ENCODE measurements around the gene SPON2.

DNA sequence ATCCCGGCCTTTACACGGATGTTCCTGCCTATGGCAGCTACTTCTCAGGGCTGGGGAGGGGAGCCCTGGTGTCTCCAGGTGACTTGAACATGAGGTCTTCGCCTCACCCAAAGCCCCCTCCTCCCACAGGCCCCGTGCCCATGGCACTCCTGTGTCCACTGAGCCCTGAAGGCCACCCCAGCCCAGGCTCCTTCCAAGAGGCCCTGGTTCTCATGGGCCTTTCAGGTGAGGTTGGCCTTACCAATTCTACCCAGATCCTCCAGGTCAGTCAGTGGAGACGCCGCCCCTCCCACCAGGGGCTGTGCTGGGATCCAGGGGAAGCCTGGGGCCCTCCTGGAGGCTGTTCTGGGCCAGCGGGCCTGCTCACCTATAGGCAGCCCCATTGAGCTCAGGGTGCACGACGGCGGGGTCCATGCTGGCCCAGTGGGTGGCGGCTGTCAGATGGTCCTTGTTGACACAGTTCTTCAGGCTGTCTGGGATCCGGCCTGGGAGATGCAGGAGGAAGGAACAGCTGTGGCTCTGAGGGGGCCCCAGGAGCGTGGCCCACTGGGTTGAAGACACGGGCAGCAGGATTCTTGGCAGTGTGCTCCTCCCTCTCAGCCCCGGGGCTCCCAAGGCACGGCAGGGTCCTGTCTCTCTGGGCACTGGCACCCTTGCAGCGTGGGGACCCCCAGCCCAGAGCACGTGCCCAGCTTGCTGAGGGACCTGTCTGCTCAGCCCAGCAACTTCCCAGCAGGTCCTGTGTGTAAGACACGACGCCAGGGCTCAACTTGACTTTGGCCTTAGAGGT is 40.4 kb upstream of the SPON2 start:
- TF ChIP-seq ZNF274 (IDR thresholded peaks at IDR 0.05; ENCODE audit: low read depth, low read length): no peak
- TF ChIP-seq SUZ12 (IDR thresholded peaks at IDR 0.05; ENCODE audit: extremely low read depth, insufficient read depth, insufficient read length): no peak
